Neural progenitor cell (in vitro differentiated cells): ENCODE data around the gene KIF2A.

Experiments used
- EZH2 ChIP-seq: fragments of 200-600 bp; sonication (generic); IDR thresholded peaks from 2 replicates; pipeline ENCODE4 v1.6.1; 2017; ENCODE audit warnings: antibody characterized with exemption, mild to moderate bottlenecking, moderate library complexity
- EZH2phosphoT487 ChIP-seq: fragments of 200-600 bp; sonication (generic); IDR thresholded peaks from 2 replicates; pipeline ENCODE4 v1.6.1; 2017; ENCODE audit warnings: antibody characterized with exemption
- TF ChIP-seq, protein P1 (sequence below): fragments of 200-600 bp; sonication (generic); IDR thresholded peaks from 2 replicates; pipeline ENCODE4 v1.5.1; 2017; ENCODE audit warnings: antibody characterized with exemption, mild to moderate bottlenecking

GRCh38 chr5:62386824-62387223 is 80.8 kb downstream of the KIF2A start:
- TF ChIP-seq, protein P1, sequence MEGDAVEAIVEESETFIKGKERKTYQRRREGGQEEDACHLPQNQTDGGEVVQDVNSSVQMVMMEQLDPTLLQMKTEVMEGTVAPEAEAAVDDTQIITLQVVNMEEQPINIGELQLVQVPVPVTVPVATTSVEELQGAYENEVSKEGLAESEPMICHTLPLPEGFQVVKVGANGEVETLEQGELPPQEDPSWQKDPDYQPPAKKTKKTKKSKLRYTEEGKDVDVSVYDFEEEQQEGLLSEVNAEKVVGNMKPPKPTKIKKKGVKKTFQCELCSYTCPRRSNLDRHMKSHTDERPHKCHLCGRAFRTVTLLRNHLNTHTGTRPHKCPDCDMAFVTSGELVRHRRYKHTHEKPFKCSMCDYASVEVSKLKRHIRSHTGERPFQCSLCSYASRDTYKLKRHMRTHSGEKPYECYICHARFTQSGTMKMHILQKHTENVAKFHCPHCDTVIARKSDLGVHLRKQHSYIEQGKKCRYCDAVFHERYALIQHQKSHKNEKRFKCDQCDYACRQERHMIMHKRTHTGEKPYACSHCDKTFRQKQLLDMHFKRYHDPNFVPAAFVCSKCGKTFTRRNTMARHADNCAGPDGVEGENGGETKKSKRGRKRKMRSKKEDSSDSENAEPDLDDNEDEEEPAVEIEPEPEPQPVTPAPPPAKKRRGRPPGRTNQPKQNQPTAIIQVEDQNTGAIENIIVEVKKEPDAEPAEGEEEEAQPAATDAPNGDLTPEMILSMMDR: no peak
- no peak for TF ChIP-seq EZH2
- TF ChIP-seq EZH2phosphoT487: no peak
